Activated T-cell treated with anti-CD3 and anti-CD28 coated beads, Interleukin-2, amount 50 U/mL, for 24 hours (primary cell): ENCODE data around the gene VWA8.
"Not testable (repeated sequence)": the region's sequence is repeated elsewhere in the genome, so short reads cannot be mapped to it uniquely, and the experiment has no call there.

ENCODE experiments used
- DNase-seq: peaks from one replicate; pipeline ENCODE4 v3.0.0-alpha.2; 2020
- H3K27ac Mint-ChIP-seq: 2 replicates; pipeline ENCODE4 v1.8.0; 2020; ENCODE audit warnings: mild to moderate bottlenecking, mixed read lengths
- H3K27me3 Mint-ChIP-seq: 2 replicates; pipeline ENCODE4 v1.8.0; 2020; ENCODE audit warnings: mixed read lengths
- H3K36me3 Mint-ChIP-seq: 2 replicates; pipeline ENCODE4 v1.8.0; 2020; ENCODE audit warnings: low read depth, mixed read lengths
- H3K4me1 Mint-ChIP-seq: 2 replicates; pipeline ENCODE4 v1.8.0; 2020; ENCODE audit warnings: low read depth, mixed read lengths
- H3K4me3 Mint-ChIP-seq: 2 replicates; pipeline ENCODE4 v1.8.0; 2020; ENCODE audit warnings: mild to moderate bottlenecking, moderate library complexity, mixed read lengths
- H3K9me3 Mint-ChIP-seq: 2 replicates; pipeline ENCODE4 v1.8.0; 2020; ENCODE audit warnings: mixed read lengths

VWA8 gene

DNA sequence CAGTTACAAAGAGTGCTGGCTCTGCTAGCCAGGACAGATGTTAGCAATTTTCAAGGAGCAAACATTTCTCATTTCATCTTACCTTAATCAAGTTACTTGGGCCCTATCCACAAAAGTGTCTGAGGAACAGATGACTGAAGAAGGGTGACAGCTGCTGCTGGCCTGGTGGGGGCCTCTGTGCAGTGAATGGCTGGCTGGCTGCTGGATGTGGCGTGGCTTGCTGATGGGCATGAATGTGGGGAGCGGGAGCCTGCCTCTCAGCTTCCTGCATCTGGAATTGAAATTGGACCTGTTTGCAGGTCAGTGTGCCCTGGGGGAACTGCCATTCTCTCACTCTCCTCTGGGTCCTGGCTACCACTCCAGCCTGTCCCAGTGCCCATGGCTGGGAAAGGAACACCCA lies 408.9 kb downstream of the VWA8 start:
- Mint-ChIP-seq H3K36me3 (no peaks in the 10 kb centered on the region), H3K27me3 (no peaks in the 10 kb centered on the region), H3K27ac (no peak overlapping the region), H3K4me3 (no peak overlapping the region), H3K4me1 (peaks cover 10% of the 10 kb centered on the region), H3K9me3 (no peaks in the 10 kb centered on the region)
- DNase-seq = no peak

DNA sequence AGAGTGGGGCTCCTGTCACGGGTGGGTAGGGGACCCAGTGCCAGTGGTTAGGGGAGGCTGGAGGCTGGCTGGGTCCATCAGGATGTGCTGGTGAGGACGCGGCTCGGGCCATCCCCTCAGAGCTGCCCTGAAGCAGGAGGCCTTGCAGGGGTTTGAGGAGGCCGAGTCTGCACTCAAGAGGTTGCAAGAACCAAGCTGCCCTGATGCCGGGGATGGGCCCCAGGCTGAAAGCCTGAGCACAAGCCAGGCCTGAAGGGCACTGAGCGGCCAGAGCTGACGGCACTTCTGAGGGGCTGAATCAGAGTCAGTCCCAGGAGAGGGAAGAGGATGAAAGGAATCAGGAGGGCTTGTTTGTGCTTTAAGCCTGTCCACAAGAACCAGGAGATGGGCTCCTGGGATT lies 410.6 kb downstream of the VWA8 start:
- H3K27me3 Mint-ChIP-seq = no peaks in the 10 kb centered on the region
- H3K4me3 Mint-ChIP-seq = no peak overlapping the region
- no peaks in the 10 kb centered on the region for H3K36me3 Mint-ChIP-seq
- no peaks in the 10 kb centered on the region for H3K9me3 Mint-ChIP-seq
- peaks cover 24% of the 10 kb centered on the region for H3K4me1 Mint-ChIP-seq
- no peak for DNase-seq
- no peak overlapping the region for H3K27ac Mint-ChIP-seq

DNA sequence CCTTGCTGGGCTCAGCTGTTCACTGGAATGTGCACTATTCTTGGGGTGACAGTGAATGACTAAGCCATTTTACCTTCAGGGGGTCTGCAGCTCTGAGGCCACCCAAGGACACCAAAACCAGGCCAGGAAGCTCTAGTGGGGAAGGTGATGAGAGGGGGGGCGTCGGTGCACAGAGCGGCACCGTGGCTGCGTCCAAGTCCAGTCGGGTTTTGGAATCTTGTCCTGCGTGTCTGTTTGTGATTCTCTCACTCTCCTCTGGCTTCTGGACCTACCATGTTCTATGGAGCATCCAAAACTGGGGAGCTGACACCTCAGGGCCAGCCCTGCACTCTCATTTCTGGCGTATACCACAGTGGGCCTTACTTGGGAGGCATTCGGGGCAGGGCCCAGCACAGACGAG lies 411.4 kb downstream of the VWA8 start:
- Mint-ChIP-seq H3K27me3 (no peaks in the 10 kb centered on the region), H3K4me1 (peaks cover 22% of the 10 kb centered on the region), H3K27ac (no peak overlapping the region), H3K9me3 (no peaks in the 10 kb centered on the region), H3K36me3 (no peaks in the 10 kb centered on the region), H3K4me3 (no peak overlapping the region)
- DNase-seq = no peak

DNA sequence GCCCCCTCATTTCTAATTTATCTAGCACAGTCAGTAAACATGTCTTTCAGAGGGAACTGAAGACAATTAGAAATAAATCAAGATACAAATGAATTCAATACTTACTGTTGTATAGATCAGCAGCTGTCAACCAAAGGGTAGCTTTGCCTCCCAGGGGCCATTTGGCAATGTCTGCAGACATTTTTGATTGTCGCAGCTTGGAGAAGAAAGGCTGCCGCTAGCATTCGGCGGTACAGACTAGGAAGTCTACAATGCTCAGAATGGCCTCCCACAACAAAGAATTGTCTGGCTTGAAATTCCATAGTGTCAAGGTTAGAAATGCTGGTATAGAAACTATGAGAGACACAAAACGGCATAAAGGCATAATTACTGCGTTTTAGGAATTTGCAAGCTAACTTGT lies 412.0 kb downstream of the VWA8 start:
- Mint-ChIP-seq H3K4me1 (peaks cover 16% of the 10 kb centered on the region), H3K4me3 (no peak overlapping the region)

DNA sequence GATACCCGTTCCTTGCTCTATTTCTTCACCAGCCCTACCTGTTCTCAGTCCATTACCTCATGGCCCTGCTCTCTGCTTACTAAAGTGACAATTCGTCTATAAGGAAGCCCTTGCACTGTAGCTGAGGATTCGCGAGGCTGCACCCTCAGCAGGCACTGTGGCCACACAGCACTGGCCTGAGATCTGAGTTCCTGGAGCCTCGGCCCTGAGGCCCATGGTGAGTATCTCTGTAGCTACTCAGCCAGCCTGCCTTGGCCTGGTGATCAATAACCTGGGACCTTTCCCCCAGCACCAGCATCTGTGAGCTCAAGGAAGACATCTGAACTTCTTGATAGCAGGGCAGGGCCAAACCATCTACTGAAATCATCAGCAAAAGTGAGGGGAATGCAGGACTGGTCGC lies 412.9 kb downstream of the VWA8 start:
- Mint-ChIP-seq H3K4me3 (no peak overlapping the region), H3K4me1 (peaks cover 16% of the 10 kb centered on the region), H3K9me3 (no peaks in the 10 kb centered on the region), H3K27ac (no peak overlapping the region), H3K36me3 (no peaks in the 10 kb centered on the region), H3K27me3 (no peaks in the 10 kb centered on the region)
- no peak for DNase-seq

More for the DNA sequence above, 412.0 kb downstream of the VWA8 start:
- Mint-ChIP-seq H3K27me3 (no peaks in the 10 kb centered on the region), H3K36me3 (no peaks in the 10 kb centered on the region), H3K9me3 (no peaks in the 10 kb centered on the region), H3K27ac (no peak overlapping the region)
- DNase-seq = no peak

DNA sequence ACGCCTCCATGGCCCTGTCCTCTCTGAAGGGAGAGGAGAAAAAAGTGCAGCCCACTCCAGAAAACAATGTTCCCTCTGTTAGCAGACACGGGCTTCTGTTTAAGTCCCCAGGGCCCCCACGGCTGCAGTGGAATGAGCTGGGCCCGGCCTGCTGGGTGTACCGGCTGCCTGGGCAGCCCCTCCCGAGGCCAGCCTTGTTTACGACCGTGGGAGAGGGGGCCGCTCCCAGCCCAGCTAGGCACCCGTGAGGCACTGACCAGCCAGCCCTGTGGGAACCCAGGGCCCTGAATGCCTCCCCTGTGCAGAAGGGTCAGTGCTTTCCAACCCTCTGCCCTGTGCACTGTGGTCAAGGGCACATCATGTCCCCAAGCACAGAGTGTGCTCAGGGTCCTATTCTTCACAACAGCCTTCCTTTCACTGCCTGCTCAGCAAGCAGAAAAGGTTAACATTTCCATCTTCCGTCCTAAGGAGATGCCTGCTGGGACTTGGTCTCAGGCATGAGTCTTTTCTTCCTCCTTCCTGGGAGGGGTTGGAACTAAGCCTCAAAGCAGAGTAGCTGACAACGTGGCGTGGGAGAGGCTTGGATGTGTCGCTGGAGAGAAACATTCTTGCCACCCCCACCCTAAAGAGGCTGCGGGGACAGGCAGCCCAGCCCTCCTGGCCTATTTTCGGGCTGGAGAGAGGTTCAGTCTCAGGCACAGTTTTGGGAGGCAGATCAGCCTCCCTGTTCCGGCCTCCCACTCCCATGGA lies 413.5 kb downstream of the VWA8 start:
- H3K27ac Mint-ChIP-seq = no peak overlapping the region
- no peaks in the 10 kb centered on the region for H3K27me3 Mint-ChIP-seq
- no peak for DNase-seq
- no peaks in the 10 kb centered on the region for H3K9me3 Mint-ChIP-seq
- no peaks in the 10 kb centered on the region for H3K36me3 Mint-ChIP-seq
- H3K4me3 Mint-ChIP-seq = no peak overlapping the region
- peaks cover 16% of the 10 kb centered on the region for H3K4me1 Mint-ChIP-seq

DNA sequence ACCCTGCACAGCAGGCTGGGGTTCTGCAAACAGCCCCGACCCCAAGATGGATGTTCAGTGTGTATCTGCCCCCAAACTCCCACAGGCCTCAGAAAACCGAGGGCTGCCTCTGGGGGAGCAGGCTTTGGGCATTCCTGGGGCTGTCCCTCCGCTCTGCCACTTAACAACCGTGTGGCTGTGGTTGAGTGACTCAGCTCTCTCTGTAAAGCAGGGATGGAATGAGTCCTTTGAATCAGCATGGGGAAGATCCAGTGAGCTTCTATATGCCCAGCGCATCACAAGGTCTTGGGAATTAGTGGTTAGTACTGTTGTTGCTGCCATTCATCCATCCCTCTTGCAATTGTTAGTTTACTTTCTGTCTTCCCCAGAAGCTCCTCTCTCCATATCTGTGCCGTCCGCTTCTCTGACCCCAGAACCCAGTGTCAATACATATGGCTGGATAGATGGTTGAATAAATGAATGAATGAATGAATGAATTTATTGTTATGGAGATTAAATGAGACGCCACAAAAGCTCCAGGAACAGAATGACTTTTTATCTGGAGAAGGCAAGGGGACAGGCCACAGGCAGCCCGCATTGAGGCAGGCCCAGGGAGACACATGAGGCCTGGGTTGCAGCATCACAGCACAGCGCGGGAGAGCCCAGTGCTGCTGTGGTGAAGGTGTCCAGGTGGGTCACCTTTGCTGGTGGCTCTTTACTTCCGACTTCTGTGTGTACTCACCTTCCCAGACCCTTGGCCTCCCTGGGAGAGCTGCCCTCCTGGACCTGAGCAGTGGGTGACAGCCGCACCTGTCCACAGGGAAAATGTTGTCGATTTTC lies 414.3 kb downstream of the VWA8 start:
- Mint-ChIP-seq H3K4me1 (peaks cover 16% of the 10 kb centered on the region), H3K27ac (no peak overlapping the region), H3K9me3 (no peaks in the 10 kb centered on the region), H3K27me3 (no peaks in the 10 kb centered on the region), H3K4me3 (no peak overlapping the region), H3K36me3 (no peaks in the 10 kb centered on the region)
- no peak for DNase-seq

DNA sequence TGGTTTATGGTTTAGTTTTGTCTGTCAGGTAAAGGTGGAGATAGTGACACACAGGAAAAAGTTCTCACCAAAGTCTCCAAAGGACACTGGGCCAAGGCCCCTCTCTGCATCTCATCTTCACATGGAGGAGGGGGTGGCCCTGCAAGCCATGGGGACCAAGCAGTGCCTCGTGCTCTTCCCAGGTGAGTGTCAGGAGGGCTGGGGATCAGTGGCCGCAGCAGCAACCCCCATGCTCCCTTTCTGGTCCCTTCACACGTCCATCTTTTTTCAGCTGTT lies 415.5 kb downstream of the VWA8 start:
- H3K9me3 Mint-ChIP-seq = no peaks in the 10 kb centered on the region
- peaks cover 27% of the 10 kb centered on the region for H3K4me1 Mint-ChIP-seq
- no peaks in the 10 kb centered on the region for H3K36me3 Mint-ChIP-seq
- H3K4me3 Mint-ChIP-seq = no peak overlapping the region
- H3K27me3 Mint-ChIP-seq = no peaks in the 10 kb centered on the region
- no peak overlapping the region for H3K27ac Mint-ChIP-seq
- DNase-seq = no peak

DNA sequence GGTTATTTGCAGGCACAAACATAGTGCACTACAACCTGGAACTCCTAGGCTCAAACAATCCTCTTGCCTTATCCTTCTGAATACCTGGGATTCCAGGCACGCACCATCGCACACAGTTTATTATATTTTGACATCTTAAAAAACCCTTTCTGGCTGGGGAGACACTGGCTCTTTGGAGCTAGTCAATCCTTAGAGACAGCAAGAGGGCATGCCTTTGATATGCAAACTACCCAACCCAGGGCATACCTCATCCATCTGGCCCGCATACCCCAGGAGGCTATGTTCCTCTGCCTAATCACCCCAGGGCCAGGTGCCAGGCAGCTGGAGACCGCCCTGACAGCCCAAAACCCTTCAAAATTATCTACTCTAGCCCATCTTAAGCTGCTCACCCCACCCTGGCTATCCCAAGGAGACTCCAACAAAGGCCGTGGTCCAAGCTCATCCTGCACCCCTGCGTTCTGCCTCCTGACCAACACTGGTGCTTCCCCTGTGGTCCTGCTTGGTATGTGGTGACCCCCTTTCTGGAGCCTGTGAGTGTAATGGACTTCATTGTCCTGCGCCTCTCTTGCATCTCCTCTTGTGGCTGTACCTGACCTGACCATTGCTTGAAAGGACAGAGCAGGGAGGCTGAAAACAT lies 417.1 kb downstream of the VWA8 start:
- H3K4me1 Mint-ChIP-seq = peaks cover 32% of the 10 kb centered on the region
- H3K9me3 Mint-ChIP-seq = no peaks in the 10 kb centered on the region
- no peaks in the 10 kb centered on the region for H3K27me3 Mint-ChIP-seq
- H3K4me3 Mint-ChIP-seq = no peak overlapping the region
- H3K36me3 Mint-ChIP-seq = no peaks in the 10 kb centered on the region
- H3K27ac Mint-ChIP-seq = no peak overlapping the region
- DNase-seq = no peak

DNA sequence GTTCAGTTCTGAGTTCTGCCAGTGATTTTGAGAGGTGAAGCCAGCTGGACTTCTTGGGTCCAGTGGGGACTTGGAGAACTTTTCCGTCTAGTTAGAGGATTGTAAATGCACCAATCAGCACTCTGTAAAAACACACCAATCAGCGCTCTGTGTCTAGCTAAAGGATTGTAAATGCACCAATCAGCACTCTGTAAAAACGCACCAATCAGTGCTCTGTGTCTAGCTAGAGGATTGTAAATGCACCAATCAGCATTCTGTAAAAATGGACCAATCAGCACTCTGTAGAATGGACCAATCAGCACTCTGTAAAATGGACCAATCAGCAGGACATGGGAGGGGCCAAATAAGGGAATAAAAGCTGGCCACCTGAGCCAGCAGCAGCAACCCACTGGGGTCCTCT lies 418.1 kb downstream of the VWA8 start:
- H3K4me1 Mint-ChIP-seq = peaks cover 32% of the 10 kb centered on the region

DNA sequence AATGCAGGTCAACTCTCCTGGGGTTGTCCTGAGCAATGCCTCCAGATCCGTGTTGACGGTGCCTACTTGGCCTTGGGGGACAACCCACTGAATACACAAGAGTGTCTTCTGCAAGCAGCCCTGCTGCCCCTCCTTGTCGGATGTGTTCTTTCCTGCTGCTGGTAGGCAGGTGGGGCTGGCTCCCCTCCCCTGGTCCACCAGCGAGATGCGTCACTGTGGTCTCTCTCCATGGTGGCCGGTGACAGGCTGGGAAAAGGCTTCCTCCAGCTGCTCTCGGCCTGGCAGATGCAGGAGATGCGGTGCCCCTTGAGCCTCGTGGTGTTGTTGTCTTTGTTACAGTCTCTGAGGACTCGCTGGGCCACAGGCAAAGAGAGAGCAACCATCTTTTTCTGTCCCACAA lies 418.6 kb downstream of the VWA8 start:
- H3K4me1 Mint-ChIP-seq = peaks cover 32% of the 10 kb centered on the region

More for the DNA sequence above, 418.1 kb downstream of the VWA8 start:
- not testable (repeated sequence) for H3K4me3 Mint-ChIP-seq, DNase-seq, H3K27me3 Mint-ChIP-seq, H3K36me3 Mint-ChIP-seq, H3K9me3 Mint-ChIP-seq, H3K27ac Mint-ChIP-seq

DNA sequence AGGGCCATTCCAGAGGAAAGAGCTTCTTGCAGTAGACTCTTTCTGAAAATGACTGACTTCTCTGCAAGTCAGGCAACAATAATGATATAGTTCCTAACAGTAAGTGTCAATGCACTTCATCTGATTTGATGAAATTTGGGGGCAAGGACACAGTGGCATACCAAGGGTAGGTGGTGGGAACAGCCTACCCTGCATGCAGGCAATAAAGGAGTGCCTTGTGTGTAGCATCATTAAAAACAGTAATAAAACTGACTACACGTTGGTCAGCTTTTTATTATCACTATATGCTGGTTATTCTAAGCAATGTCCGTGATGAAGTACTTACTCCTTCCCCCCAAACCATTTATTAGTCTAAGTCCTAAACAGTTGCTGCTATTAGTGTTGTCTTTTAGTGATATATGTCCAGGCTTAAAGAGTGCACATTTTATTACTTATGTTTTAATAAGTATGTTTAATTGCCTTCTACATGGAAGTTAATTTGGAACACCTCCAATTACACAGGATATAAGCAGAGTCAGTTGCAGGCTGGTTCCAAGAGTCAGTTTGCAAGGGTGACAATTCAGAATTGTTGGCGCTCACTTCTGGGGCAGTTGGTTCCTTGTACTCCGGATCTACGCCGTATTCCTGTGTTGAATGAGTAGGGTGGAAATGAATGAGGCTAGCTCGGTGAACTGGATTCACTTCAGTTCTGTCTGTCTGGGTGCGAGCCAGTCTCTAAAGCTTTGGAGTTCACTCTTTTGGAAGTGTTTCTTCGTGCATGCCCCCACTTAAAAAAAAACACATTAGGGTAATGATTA lies 419.6 kb downstream of the VWA8 start:
- no peaks in the 10 kb centered on the region for H3K9me3 Mint-ChIP-seq
- no peak overlapping the region for H3K27ac Mint-ChIP-seq
- H3K4me3 Mint-ChIP-seq = no peak overlapping the region
- H3K4me1 Mint-ChIP-seq = peaks cover 27% of the 10 kb centered on the region
- no peak for DNase-seq
- H3K27me3 Mint-ChIP-seq = no peaks in the 10 kb centered on the region
- no peaks in the 10 kb centered on the region for H3K36me3 Mint-ChIP-seq

More for the DNA sequence above, 418.6 kb downstream of the VWA8 start:
- Mint-ChIP-seq H3K36me3 (no peaks in the 10 kb centered on the region), H3K27me3 (no peaks in the 10 kb centered on the region), H3K27ac (no peak overlapping the region), H3K9me3 (no peaks in the 10 kb centered on the region), H3K4me3 (no peak overlapping the region)
- DNase-seq = no peak

DNA sequence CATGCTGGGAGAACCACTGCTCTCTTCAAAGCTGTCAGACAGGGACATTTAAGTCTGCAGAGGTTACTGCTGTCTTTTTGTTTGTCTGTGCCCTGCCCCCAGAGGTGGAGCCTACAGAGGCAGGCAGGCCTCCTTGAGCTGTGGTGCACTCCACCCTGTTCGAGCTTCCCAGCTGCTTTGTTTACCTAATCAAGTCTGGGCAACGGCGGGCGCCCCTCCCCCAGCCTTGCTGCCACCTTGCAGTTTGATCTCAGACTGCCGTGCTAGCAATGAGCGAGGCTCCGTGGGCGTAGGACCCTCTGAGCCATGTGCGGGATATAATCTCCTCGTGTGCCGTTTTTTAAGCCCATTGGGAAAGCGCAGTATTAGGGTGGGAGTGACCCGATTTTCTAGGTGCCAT lies 420.7 kb downstream of the VWA8 start:
- H3K27me3 Mint-ChIP-seq, H3K27ac Mint-ChIP-seq, H3K4me3 Mint-ChIP-seq, H3K9me3 Mint-ChIP-seq, H3K36me3 Mint-ChIP-seq, DNase-seq: not testable (repeated sequence)
- peaks cover 17% of the 10 kb centered on the region for H3K4me1 Mint-ChIP-seq

DNA sequence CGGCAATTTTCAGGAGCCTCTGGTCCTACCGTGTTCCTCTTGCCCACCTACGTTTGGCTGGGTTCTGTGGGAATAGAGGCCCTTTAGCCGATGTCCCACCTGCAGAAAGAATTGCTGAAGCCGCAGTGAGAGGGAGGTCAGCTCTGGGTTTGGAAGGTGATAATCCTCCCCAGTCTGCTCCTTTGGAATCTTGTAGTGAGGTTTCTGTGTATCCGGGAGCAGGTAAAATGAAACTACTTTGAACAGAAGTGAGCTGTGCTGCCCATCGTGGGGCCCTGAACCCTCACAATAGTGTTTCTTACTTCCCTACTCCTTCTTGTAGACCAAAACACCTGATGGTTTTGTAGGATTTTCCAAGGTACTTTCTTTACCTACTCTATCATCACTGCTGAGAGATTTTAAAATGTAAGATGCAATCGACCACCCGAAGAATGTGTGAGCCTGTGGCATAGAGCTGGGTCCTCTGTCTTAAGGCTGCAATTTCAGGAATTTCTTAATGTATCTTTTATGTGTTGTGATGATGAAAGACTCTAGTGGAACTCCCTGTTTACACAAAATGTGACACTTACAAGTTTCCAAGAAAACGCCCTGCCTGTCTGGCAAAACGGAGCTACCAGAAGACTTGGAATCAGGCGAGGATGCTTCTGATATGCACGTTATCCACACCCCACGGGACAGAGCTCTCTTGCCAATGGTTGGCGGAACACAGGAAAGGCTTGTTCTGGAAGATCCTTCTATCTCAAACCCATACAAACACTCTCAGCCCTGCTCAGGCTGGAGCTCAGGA lies 427.4 kb downstream of the VWA8 start:
- H3K27ac Mint-ChIP-seq = no peak overlapping the region

More for the DNA sequence above, 427.4 kb downstream of the VWA8 start:
- Mint-ChIP-seq H3K9me3 (no peaks in the 10 kb centered on the region), H3K27me3 (no peaks in the 10 kb centered on the region), H3K4me3 (no peak overlapping the region), H3K36me3 (no peaks in the 10 kb centered on the region), H3K4me1 (no peaks in the 10 kb centered on the region)
- DNase-seq = no peak
